EH (cell line): ENCODE measurements around the gene TEX13A.

Experiments used
- DNase-seq: peaks from one replicate; pipeline ENCODE4 v3.0.0-alpha.2; 2015; ENCODE audit warnings: low read depth

Gene TEX13A

GRCh38 chrX:105173071-105173470 is 47.4 kb downstream of the TEX13A start:
- no peak for DNase-seq
